Glomerular visceral epithelial cell (primary cell): ENCODE results near the gene MZB1.
A peak's percentile ranks its signal among the peaks of the same experiment; 100 is the strongest.

ENCODE experiments used
- DNase-seq: peaks from one replicate; pipeline ENCODE4 v3.0.0-alpha.2; 2016; ENCODE audit errors: extremely low spot score

The MZB1 gene

DNA sequence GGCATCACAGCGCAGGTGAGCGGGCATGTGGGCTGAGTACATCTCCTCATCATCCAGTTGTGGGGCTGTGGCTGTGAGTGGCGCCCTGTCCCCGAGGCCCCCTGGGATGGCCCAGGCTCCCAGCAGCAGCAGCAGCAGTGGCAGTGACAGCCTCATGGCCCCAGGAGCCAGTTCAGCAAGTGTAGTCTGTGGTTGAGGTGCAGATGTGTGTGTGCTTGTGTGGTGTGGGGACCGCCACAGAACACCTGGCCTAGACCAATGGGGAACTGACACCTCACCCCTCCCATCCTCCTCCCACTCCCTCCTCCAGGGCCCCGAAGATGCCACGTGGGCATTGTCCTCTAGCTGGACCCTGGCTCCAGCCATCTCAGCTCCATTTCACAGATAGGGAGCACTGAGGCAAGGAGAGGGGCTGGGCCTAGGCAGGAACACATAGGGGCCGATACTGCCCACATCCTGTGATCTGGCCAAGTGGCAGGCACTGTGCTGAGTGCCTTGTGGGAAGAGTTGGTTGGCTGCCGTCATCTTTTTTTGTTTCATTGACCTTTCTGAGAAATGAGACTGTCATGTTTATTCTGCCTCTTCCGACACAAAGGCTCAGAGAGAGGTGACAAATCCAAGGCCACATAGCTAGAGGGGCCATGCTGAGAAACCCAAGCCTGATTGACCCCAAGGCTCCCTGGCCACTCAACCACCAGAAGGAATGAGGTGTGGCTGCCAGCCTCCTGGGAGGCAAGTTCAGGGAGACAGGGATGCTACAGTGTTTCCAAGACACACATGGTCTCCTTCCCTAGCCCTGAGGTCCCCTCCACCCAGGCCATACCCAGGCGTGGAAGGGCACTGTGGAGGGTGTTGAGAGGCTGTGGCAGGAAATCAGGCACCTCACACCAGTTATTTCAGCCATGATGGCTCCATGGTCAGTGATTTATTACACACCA, at the start of gene MZB1:
MZB1 (minus strand) TSS at position 213 of the 938 bp plus-strand sequence; CDS start at position 156, 57 bp downstream.
- DNase-seq: no peak

DNA sequence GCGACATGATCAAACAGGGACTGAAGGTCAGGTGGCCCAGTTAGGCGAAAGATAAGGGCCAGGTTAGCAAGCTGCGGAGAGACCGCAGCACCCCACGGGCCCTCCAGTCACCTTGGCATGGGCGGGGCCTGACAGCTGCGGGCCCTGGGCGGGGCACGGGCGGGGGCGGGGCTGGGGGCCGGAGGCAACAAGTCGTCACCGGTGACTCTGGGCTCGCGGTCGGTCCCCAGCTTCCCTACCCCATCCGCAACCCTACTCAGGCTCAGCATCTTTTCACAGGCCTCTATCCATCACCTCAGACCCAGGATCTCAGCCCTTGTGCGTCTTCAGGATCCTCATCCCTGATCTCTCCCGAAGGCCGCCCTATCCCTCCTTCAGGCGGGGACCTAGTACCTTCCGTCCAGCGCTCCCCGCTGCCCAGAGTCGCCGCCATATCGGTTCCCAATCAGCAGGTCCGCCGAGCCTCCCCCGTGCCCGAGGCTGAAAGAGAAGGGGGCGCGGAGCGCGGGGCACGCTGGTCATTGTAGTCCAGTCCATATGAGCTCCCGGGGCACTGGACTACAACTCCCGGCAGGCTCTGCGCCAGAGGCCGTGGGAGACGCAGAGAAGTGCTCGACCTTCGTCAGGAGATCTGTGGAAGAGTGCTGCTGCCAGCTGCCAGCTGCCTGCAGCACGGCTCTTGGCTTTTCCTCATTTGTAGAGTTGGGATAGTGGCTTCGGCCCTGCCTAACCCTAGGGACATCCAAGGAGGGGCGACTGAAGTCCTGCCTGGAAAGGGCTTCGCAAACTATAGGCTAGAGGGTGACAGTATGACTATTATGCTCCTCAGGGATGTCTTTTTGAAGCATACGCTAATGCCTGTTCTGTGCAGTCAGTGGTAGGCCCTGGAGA, 49.5 kb upstream of the MZB1 start, which contains the start of gene DNAJC18:
DNAJC18 (minus strand) TSS at position 513 of the 891 bp plus-strand sequence; CDS start at position 433, 80 bp downstream.
- peak; percentile 88 for DNase-seq

DNA sequence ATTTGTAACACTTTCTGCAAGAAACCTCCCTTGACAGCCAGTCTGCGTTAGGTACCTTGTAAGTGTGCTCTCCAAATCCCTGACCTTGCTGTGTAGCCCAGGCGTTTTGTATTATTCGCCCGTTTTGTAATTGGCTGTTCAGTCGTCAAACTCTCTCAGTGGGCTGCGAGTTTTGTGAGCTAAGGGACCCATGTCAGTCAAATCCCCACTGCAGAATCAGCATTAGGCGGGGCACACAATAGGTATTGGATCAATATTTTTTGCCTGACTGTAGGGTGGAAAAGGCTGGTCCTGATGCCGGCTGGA, 48.9 kb upstream of the MZB1 start:
- no peak for DNase-seq

DNA sequence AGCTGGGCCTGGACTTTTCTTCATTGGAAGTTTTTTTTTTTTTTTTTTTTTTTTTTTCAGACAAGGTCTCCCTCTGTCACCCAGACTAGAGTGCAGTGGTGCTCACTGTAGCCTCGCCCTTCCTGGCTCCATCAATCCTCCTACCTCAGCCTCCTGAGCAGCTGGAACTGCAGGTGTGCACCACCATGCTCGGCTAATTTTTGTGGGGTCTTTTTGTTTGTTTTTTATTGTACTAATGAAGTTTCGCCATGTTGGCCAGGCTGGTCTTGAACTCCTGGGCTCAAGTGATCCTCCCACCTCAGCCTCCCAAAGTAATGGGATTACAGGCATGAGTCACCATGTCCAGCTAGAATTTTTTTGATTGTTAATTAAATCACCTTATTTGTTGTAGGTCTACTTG, 46.0 kb upstream of the MZB1 start:
- DNase-seq: no peak

DNA sequence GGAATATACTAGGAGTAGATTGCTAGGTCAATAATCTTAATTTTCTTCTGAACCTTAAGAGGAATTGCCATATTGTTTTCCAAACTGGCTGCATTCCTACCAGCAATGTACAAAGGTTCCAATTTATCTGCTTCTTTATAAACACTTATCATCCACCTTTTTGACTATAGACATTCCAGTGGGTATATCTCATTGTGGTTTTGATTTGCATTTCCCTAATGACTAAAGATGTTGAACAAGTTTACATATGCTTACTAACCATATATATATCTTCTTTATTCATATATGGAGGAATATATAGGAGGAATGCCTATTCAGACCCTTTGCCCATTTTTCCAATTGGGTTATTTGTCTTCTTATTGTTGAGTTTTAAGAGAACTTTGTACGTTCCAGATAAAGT, 42.0 kb upstream of the MZB1 start:
- DNase-seq: no peak

GRCh38 chr5:139430015-139430414, 40.3 kb upstream of the MZB1 start:
- DNase-seq: no peak

DNA sequence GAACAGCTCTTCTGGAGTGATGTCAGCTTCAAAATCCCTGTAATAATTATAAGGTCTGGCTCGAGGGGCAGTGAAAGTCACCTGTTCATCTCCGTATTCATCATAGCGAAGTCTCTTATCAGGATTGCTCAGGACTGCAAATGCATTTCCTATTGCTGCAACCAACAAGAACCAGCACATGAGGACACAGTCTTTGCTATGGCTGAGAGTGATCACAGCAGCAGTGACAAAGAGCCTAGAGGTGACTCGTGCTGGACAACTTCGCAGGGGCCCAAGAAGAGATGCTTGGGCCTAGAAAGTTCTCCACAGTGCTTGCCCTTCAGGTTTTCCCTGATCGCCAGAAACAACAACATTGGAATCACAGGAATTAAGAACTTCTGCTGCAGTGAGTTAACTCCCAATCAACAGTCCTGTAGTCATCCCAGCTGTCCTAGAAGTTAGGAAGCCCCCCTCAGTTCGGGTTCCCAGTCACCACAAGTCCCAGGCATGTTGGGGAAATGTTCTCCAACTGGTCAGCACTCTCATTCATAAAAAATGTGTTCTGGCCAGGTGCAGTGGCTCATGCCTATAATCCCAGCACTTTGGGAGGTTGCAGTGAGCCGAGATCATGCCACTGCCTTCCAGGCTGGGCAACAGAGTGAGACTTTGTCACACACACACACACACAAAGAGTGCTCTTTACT, 36.6 kb upstream of the MZB1 start:
- DNase-seq: peak; percentile 49

- DNase-seq: no peak
Observed at GRCh38 chr5:139425497-139425896, 35.8 kb upstream of the MZB1 start.

GRCh38 chr5:139422307-139422893, 32.7 kb upstream of the MZB1 start:
- peak; percentile 77 for DNase-seq

- no peak for DNase-seq
Observed at GRCh38 chr5:139419226-139420192, 29.8 kb upstream of the MZB1 start.

DNA sequence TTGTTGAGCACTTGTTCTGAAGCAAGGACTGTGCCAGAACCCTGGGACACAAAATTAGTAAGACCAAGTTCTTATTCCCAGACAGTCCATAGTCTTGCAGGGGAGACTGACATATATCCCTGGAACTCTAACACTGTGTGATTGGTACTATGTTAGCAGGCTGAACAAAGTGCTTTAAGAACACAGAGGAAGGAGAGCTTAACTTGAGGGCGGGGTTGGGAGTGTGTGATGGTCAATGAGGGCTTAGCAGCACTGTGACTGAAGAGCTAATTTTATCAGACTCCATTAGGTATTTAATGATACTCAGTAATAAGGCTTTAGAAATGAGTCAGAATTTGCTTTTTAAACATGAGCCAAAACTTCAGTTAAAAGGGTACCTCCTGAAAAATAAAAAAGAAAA, 29.1 kb upstream of the MZB1 start:
- DNase-seq: no peak

- DNase-seq: no peak
Observed at GRCh38 chr5:139417214-139417613, 27.5 kb upstream of the MZB1 start.

GRCh38 chr5:139416651-139417050, 26.9 kb upstream of the MZB1 start:
- DNase-seq: no peak

- no peak for DNase-seq
Observed at GRCh38 chr5:139415869-139416268, 26.2 kb upstream of the MZB1 start.

- no peak for DNase-seq
Observed at GRCh38 chr5:139415221-139415861, 25.6 kb upstream of the MZB1 start.

- no peak for DNase-seq
Observed at GRCh38 chr5:139414581-139415130, 24.9 kb upstream of the MZB1 start.

DNA sequence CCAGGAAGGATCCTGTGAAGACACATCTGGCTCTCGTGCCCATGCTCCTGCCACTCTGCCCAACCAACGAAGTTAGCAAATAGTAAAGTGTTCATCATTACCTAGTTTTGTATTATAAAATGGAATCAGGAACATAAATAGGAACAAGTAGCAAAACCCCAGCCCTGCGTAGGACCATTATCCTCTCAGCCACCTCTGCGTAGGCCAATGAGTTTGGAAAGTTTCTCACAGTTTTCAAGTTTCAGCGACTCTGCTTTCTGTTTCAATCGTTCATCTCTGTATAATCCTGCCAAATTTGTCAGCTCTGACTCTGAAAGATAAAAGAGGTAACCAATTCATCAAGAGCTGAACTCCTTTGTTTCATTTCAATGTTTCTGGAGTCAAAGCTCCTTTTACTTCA, 24.2 kb upstream of the MZB1 start:
- no peak for DNase-seq

DNA sequence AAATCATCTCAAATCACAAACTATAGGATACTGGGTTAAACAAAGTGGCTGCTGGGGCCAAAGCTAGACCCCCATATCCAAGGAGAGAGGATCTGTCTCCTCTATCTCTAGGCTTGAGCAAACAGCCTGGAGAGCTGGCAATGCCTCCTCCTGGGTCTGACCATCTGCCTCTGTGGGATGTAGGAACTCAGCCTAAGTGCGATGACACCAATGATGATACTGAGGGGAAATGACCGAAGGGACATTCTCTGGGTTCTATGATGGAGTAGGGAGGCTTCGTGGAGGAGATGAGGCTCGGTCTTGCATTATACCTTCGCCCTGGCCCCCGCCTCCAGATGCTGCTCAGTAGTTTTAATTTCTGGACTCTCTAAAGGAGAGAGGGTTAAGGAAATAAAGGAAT, 23.4 kb upstream of the MZB1 start:
- no peak for DNase-seq

DNA sequence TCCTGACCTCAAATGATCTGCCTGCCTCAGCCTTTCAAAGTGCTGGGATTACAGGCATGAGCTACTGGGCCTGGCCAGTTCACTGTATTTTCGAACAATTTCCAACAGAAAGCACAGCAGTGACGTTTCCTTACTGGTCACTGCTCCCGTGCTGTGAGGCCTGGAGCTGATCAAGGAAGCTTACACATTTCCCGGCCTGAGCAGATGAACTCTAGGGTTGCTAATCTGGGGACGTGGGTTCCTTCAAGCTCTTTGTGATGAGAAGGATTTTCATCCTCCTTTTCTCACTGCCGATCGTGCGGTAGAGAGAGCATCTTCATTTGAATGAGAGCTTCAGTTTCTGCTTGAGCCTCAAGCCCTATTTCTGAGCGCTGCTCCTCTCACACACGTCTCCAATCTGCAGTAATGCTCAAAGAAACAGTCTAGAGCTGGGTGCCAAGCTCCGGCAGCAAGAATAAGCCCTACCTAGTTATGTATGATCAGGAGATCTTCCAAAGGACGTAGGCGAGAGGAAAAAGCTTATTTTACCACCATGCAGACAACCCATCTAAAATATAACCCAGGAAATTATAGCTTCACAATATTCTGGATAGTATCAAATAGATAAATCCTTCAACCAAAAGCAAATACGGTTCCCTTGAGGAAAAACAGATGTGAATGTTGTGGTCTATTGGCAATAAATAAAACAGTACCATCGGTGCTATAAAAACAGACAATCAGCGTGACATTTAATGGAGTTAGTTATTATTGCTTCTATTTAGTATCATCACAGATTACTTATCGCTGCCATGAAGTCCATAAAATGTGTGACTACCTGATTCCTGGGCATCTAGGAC, 21.5 kb upstream of the MZB1 start:
- DNase-seq: no peak
